Kidney (tissue), 14 donors: Measurements from ENCODE around the gene ZNF683. TPM values are rescaled to one million over a fixed set of nuclear protein-coding genes. Genes with fewer than 3 reads are reported as not detected.

Source experiments
- DNase-seq, 5 donors: peaks; one replicate each; pipeline ENCODE4 v3.0.0-alpha.2; 2013 to 2020
- FAIRE-seq: peaks from 2 replicates; lab custom pipeline; 2012; peaks lifted over from hg19 to GRCh38; lab: Jason Lieb, UNC
- H3K27ac ChIP-seq, 2 donors: one replicate each; pipeline ENCODE4 v1.7.0; 2013; ENCODE audit warnings: low read depth in 2 of 2, low read length in 2 of 2, inconsistent platforms in 1 of 2
- H3K27me3 ChIP-seq: one replicate; pipeline ENCODE4 v1.7.1; 2013; ENCODE audit warnings: low read length, inconsistent platforms; ENCODE audit not compliant: control insufficient read depth, insufficient read depth
- H3K36me3 ChIP-seq, 3 donors: one replicate each; pipeline versions ENCODE4 v1.7.0 to v1.7.1; 2013; ENCODE audit warnings: low read length in 3 of 3, control low read depth in 1 of 3, inconsistent platforms in 1 of 3; ENCODE audit not compliant: insufficient read depth in 3 of 3, control insufficient read depth in 2 of 3
- H3K4me1 ChIP-seq, 3 donors: one replicate each; pipeline versions ENCODE4 v1.7.0 to v1.7.1; 2013; ENCODE audit warnings: low read length in 3 of 3, inconsistent platforms in 1 of 3, low read depth in 1 of 3; ENCODE audit not compliant: control insufficient read depth in 2 of 3, insufficient read depth in 2 of 3
- H3K4me3 ChIP-seq, 3 donors: one replicate each; pipeline versions ENCODE4 v1.7.0 to v1.8.1; 2013; ENCODE audit warnings: low read length in 3 of 3, control low read depth in 1 of 3, inconsistent platforms in 1 of 3
- H3K9ac ChIP-seq, 3 donors: one replicate each; pipeline versions ENCODE4 v1.7.0 to v1.7.1; 2013; ENCODE audit warnings: low read length in 3 of 3, control low read depth in 1 of 3, inconsistent platforms in 1 of 3
- H3K9me3 ChIP-seq, 3 donors: one replicate each; pipeline versions ENCODE4 v1.7.0 to v1.7.1; 2013; ENCODE audit warnings: low read length in 3 of 3, control low read depth in 1 of 3, inconsistent platforms in 1 of 3; ENCODE audit not compliant: control insufficient read depth in 2 of 3, insufficient read depth in 1 of 3
- intact Hi-C: fragments of 100-400 bp; cut with DNase I; formaldehyde crosslinking; loops from one replicate; pipeline ENCODE4 v1.11.1; 2022
- polyA plus RNA-seq: library from polyadenylated mRNA; stranded (reverse); fragments of 350-450 nt; fragmentation: Illumina TruSeq; extraction: RNeasy Lipid Tissue Mini Kit (QIAGEN cat#74804); gene quantifications from one replicate; pipeline ENCODE4 v1.2.3, GENCODE V29; 2014; ENCODE audit warnings: low read depth, low replicate concordance; ENCODE audit not compliant: insufficient read depth
- total RNA-seq: library from RNA; stranded (reverse); fragmentation: NEBNext Ultra II Directional; extraction: Animal tissue kit (Norgen Biotek cat#: 25700); gene quantifications from one replicate; pipeline ENCODE4 v1.2.1, GENCODE V29; 2021
- TF ChIP-seq, protein P1 (sequence below): IDR thresholded peaks from 3 replicates; pipeline ENCODE4 v1.5.1; 2012; ENCODE audit warnings: mild to moderate bottlenecking, moderate library complexity, borderline replicate concordance; ENCODE audit not compliant: insufficient read depth; ENCODE audit errors: extremely low read depth
- donor health status: control.
- donor health status: control.
- donor health status: control.
- donor health status: control.
- donor health status: control.
- donor health status: DM: yes; HTN: yes; CAD: no.
- donor health status: Normal renal cell carcinoma (clear cell type).

ZNF683 gene
- total and polyA plus RNA-seq, 2 donors from 2014 or later, result 0.25 TPM; not detected in 1

- H3K36me3 ChIP-seq, result no peaks in the 10 kb centered on the region
- H3K27ac ChIP-seq, result no peak within 1 kb of the TSS
- DNase-seq, result no peak
- no peak within 1 kb of the TSS for H3K4me3 ChIP-seq
- no peak for FAIRE-seq
- peaks cover 34% of the 10 kb centered on the region for H3K27me3 ChIP-seq
- H3K9me3 ChIP-seq, result no peaks in the 10 kb centered on the region
- intact Hi-C loops, result no loop called here
- H3K9ac ChIP-seq, result no peak within 1 kb of the TSS
- H3K4me1 ChIP-seq, result peaks cover 0 to 2% (median 0%) of the 10 kb centered on the region in 3 donors
- TF ChIP-seq, protein P1, sequence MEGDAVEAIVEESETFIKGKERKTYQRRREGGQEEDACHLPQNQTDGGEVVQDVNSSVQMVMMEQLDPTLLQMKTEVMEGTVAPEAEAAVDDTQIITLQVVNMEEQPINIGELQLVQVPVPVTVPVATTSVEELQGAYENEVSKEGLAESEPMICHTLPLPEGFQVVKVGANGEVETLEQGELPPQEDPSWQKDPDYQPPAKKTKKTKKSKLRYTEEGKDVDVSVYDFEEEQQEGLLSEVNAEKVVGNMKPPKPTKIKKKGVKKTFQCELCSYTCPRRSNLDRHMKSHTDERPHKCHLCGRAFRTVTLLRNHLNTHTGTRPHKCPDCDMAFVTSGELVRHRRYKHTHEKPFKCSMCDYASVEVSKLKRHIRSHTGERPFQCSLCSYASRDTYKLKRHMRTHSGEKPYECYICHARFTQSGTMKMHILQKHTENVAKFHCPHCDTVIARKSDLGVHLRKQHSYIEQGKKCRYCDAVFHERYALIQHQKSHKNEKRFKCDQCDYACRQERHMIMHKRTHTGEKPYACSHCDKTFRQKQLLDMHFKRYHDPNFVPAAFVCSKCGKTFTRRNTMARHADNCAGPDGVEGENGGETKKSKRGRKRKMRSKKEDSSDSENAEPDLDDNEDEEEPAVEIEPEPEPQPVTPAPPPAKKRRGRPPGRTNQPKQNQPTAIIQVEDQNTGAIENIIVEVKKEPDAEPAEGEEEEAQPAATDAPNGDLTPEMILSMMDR, result no peak
Measured at GRCh38 chr1:26410706-26411623, 38.4 kb upstream of the ZNF683 start, which contains the start of gene LIN28A. LIN28A (plus strand) TSS chr1:26410817; CDS start chr1:26410892, 75 bp downstream.

DNA sequence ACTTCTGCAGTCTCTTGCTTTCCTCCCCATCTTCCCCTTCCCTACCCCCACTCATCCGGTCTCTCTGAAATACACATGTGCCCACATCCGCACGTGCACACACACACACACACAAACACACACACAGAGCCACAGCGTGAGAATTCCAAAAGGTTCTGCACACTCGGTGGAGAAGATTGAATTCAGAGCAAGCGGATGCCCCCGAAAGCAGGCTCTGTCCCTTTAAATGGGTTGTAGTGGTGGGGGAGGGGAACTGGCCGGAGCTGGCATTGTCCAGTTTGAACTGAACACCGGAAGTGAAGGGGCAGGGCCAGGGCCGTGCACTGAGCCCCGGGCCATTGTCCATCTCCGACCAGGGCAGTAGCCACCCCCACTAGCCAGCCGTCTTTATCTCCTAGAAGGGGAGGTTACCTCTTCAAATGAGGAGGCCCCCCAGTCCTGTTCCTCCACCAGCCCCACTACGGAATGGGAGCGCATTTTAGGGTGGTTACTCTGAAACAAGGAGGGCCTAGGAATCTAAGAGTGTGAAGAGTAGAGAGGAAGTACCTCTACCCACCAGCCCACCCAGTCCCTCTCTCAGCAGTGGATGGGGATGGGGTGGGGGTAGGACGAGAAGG lies 36.7 kb upstream of the ZNF683 start:
- Histone ChIP-seq H3K4me3 (no peak overlapping the region), H3K9ac (no peak overlapping the region), H3K27ac (no peak overlapping the region), H3K27me3 (peaks cover 31% of the 10 kb centered on the region), H3K36me3 (no peaks in the 10 kb centered on the region), H3K4me1 (peaks cover 0 to 2% (median 0%) of the 10 kb centered on the region in 3 donors), H3K9me3 (no peaks in the 10 kb centered on the region)
- DNase-seq (no peak), FAIRE-seq (no peak)
- intact Hi-C loops, result no loop called here
- TF ChIP-seq, protein P1, result no peak

DNA sequence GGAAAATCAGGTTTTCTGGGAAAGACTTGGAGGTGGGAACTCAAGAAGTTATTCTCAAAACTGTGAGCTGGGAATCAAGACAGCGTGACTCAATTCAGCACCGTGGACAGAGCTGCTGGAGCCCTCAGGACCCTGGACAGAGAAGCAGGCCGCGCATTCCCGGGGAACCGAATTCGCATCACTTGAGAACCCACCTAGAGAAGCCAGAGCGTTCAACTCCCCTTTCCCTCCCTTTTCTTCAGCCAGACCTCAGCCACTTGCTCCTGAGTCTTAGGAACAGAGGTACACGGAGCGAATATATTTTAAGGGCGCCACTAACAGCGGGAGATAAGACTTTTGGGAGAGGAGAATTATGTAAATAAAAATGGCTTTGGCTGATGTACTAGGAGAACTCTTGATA lies 36.1 kb upstream of the ZNF683 start:
- H3K27ac ChIP-seq, result no peak overlapping the region
- H3K4me1 ChIP-seq, result peaks cover 0 to 2% (median 0%) of the 10 kb centered on the region in 3 donors
- no peaks in the 10 kb centered on the region for H3K9me3 ChIP-seq
- TF ChIP-seq, protein P1, result peak; percentile 9
- H3K9ac ChIP-seq, result no peak overlapping the region
- intact Hi-C loops, result no loop called here
- FAIRE-seq (no peak), DNase-seq (peak; percentile 87 to 95 (median 93))
- peaks cover 31% of the 10 kb centered on the region for H3K27me3 ChIP-seq
- H3K36me3 ChIP-seq, result no peaks in the 10 kb centered on the region
- H3K4me3 ChIP-seq, result no peak overlapping the region
